ENCODE data around the gene ARMH1. TPM values are rescaled to one million over a fixed set of nuclear protein-coding genes. Genes with fewer than 3 reads are reported as not detected.
"Not testable (repeated sequence)": the region's sequence is repeated elsewhere in the genome, so short reads cannot be mapped to it uniquely, and the experiment has no call there.

The ARMH1 gene
- polyA plus RNA-seq, 3 donors from 2014 or later = 0.50 to 1.6 TPM; not detected in 1

- Mint-ChIP-seq H3K36me3 (peaks cover 0 to 4% (median 0%) of the 10 kb centered on the region in 3 donors), H3K4me1 (peaks cover 6 to 10% of the 10 kb centered on the region in 2 donors), H3K4me3 (peak overlapping the region in 3 of 5 donors; percentile 1 to 50 (median 15)), H3K27me3 (ENCODE audit: low read depth in 3 of 3) (no peaks in the 10 kb centered on the region), H3K9me3 (no peaks in the 10 kb centered on the region), H3K27ac (peak overlapping the region in 2 of 6 donors; percentile 34 to 48)
- DNase-seq = no peak
Observed at GRCh38 chr1:44664730-44665370, 9.7 kb upstream of the ARMH1 start.

- H3K4me3 Mint-ChIP-seq; H3K27me3 Mint-ChIP-seq (ENCODE audit: low read depth in 3 of 3); DNase-seq; H3K27ac Mint-ChIP-seq; H3K9me3 Mint-ChIP-seq: not testable (repeated sequence)
- Mint-ChIP-seq H3K36me3 (peaks cover 0 to 11% (median 0%) of the 10 kb centered on the region in 3 donors), H3K4me1 (peaks cover 6 to 11% of the 10 kb centered on the region in 2 donors)
Observed at GRCh38 chr1:44666719-44667118, 7.8 kb upstream of the ARMH1 start.

- peaks cover 27 to 32% of the 10 kb centered on the region in 2 donors for H3K4me1 Mint-ChIP-seq
- peaks cover 0 to 8% (median 0%) of the 10 kb centered on the region in 3 donors for H3K36me3 Mint-ChIP-seq
- DNase-seq = no peak
- no peaks in the 10 kb centered on the region for H3K9me3 Mint-ChIP-seq
- H3K27ac Mint-ChIP-seq = peak overlapping the region in 1 of 6 donors; percentile 35
- peaks cover 2 to 5% (median 2%) of the 10 kb centered on the region in 3 donors for H3K27me3 Mint-ChIP-seq (ENCODE audit: low read depth in 3 of 3)
- no peak overlapping the region for H3K4me3 Mint-ChIP-seq
Observed at GRCh38 chr1:44670751-44671640, 3.5 kb upstream of the ARMH1 start.

GRCh38 chr1:44672254-44672955 is 2.1 kb upstream of the ARMH1 start:
- Mint-ChIP-seq H3K4me1 (peaks cover 27 to 32% of the 10 kb centered on the region in 2 donors), H3K4me3 (peak overlapping the region; percentile 40 to 91 (median 59)), H3K27ac (peak overlapping the region in 4 of 6 donors; percentile 54 to 86 (median 69)), H3K9me3 (no peaks in the 10 kb centered on the region), H3K36me3 (peaks cover 0 to 8% (median 0%) of the 10 kb centered on the region in 3 donors), H3K27me3 (ENCODE audit: low read depth in 3 of 3) (peaks cover 2 to 5% (median 2%) of the 10 kb centered on the region in 3 donors)
- peak in 1 of 3 donors; percentile 17 for DNase-seq

- Mint-ChIP-seq H3K4me3 (peak overlapping the region; percentile 88 to 95 (median 93)), H3K9me3 (no peaks in the 10 kb centered on the region), H3K4me1 (peaks cover 27 to 32% of the 10 kb centered on the region in 2 donors), H3K27me3 (ENCODE audit: low read depth in 3 of 3) (peaks cover 2 to 5% (median 2%) of the 10 kb centered on the region in 3 donors), H3K27ac (peak overlapping the region; percentile 84 to 93 (median 88)), H3K36me3 (peaks cover 0 to 8% (median 0%) of the 10 kb centered on the region in 3 donors)
- no peak for DNase-seq
Observed at GRCh38 chr1:44672961-44673674, 1.4 kb upstream of the ARMH1 start.

GRCh38 chr1:44673675-44674112 is 820 bp upstream of the ARMH1 start:
- DNase-seq = peak in 1 of 3 donors; percentile 3
- Mint-ChIP-seq H3K4me3 (peak overlapping the region; percentile 88 to 95 (median 93)), H3K9me3 (no peaks in the 10 kb centered on the region), H3K27ac (peak overlapping the region; percentile 84 to 93 (median 88)), H3K4me1 (peaks cover 27 to 32% of the 10 kb centered on the region in 2 donors), H3K36me3 (peaks cover 0 to 8% (median 0%) of the 10 kb centered on the region in 3 donors), H3K27me3 (ENCODE audit: low read depth in 3 of 3) (peaks cover 2 to 5% (median 2%) of the 10 kb centered on the region in 3 donors)

- peak overlapping the region; percentile 88 to 95 (median 93) for H3K4me3 Mint-ChIP-seq
- H3K9me3 Mint-ChIP-seq = no peaks in the 10 kb centered on the region
- H3K36me3 Mint-ChIP-seq = peaks cover 0 to 6% (median 0%) of the 10 kb centered on the region in 3 donors
- peak overlapping the region; percentile 84 to 93 (median 90) for H3K27ac Mint-ChIP-seq
- peaks cover 2 to 5% (median 2%) of the 10 kb centered on the region in 3 donors for H3K27me3 Mint-ChIP-seq (ENCODE audit: low read depth in 3 of 3)
- DNase-seq = no peak
- peaks cover 27 to 32% of the 10 kb centered on the region in 2 donors for H3K4me1 Mint-ChIP-seq
Observed at GRCh38 chr1:44675186-44675585, 672 bp downstream of the ARMH1 start.

GRCh38 chr1:44676484-44677200 is 2.1 kb downstream of the ARMH1 start:
- H3K4me1 Mint-ChIP-seq = peaks cover 27 to 32% of the 10 kb centered on the region in 2 donors
- no peak overlapping the region for H3K27ac Mint-ChIP-seq
- H3K27me3 Mint-ChIP-seq (ENCODE audit: low read depth in 3 of 3) = peaks cover 2 to 5% (median 4%) of the 10 kb centered on the region in 3 donors
- H3K9me3 Mint-ChIP-seq = no peaks in the 10 kb centered on the region
- no peaks in the 10 kb centered on the region for H3K36me3 Mint-ChIP-seq
- DNase-seq = no peak
- no peak overlapping the region for H3K4me3 Mint-ChIP-seq

- H3K36me3 Mint-ChIP-seq = no peaks in the 10 kb centered on the region
- H3K27me3 Mint-ChIP-seq (ENCODE audit: low read depth in 3 of 3) = peaks cover 2 to 5% (median 4%) of the 10 kb centered on the region in 3 donors
- H3K4me3 Mint-ChIP-seq = no peak overlapping the region
- DNase-seq = peak in 1 of 3 donors; percentile 7
- no peak overlapping the region for H3K27ac Mint-ChIP-seq
- no peaks in the 10 kb centered on the region for H3K9me3 Mint-ChIP-seq
- peaks cover 22 to 26% of the 10 kb centered on the region in 2 donors for H3K4me1 Mint-ChIP-seq
Observed at GRCh38 chr1:44677201-44677766, 2.8 kb downstream of the ARMH1 start.

- H3K27ac Mint-ChIP-seq = no peak overlapping the region
- H3K4me1 Mint-ChIP-seq = peaks cover 17% of the 10 kb centered on the region in 2 donors
- no peaks in the 10 kb centered on the region for H3K9me3 Mint-ChIP-seq
- no peaks in the 10 kb centered on the region for H3K36me3 Mint-ChIP-seq
- no peak for DNase-seq
- no peak overlapping the region for H3K4me3 Mint-ChIP-seq
- peaks cover 2 to 5% (median 5%) of the 10 kb centered on the region in 3 donors for H3K27me3 Mint-ChIP-seq (ENCODE audit: low read depth in 3 of 3)
Observed at GRCh38 chr1:44678120-44678519, 3.6 kb downstream of the ARMH1 start.

- no peak for DNase-seq
- Mint-ChIP-seq H3K27me3 (ENCODE audit: low read depth in 3 of 3) (peaks cover 2 to 5% (median 2%) of the 10 kb centered on the region in 3 donors), H3K9me3 (no peaks in the 10 kb centered on the region), H3K4me1 (peaks cover 12% of the 10 kb centered on the region in 2 donors), H3K27ac (no peak overlapping the region), H3K36me3 (no peaks in the 10 kb centered on the region), H3K4me3 (no peak overlapping the region)
Observed at GRCh38 chr1:44678626-44679025, 4.1 kb downstream of the ARMH1 start.

- Mint-ChIP-seq H3K4me3 (no peak overlapping the region), H3K27me3 (ENCODE audit: low read depth in 3 of 3) (peaks cover 0 to 4% (median under 1%) of the 10 kb centered on the region in 3 donors), H3K36me3 (no peaks in the 10 kb centered on the region), H3K4me1 (peaks cover 7 to 8% of the 10 kb centered on the region in 2 donors), H3K9me3 (no peaks in the 10 kb centered on the region), H3K27ac (no peak overlapping the region)
- DNase-seq = no peak
Observed at GRCh38 chr1:44679468-44679867, 5.0 kb downstream of the ARMH1 start.

Measured in immature natural killer cell (primary cell).